RWPE1 (cell line): ENCODE data around the gene NUTM1.

ENCODE experiments used
- CTCF ChIA-PET: fragments of 350-600 bp; sonication (Branson Sonifier 250); formaldehyde crosslinking; extraction: SDS; loops from one replicate; lab custom pipeline; 2021; lab: Yijun Ruan, JAX
- POLR2A ChIA-PET: fragments of 400-600 bp; formaldehyde crosslinking; extraction: SDS; loops from one replicate; lab custom pipeline; 2020; ENCODE audit warnings: antibody characterized with exemption; ENCODE audit not compliant: low non-redundant PET; lab: Yijun Ruan, JAX
- DNase-seq: peaks from one replicate; pipeline ENCODE4 v3.0.0; 2012; ENCODE audit warnings: low spot score
- H3K27ac ChIP-seq: fragments of 450-650 bp; 2 replicates; pipeline ENCODE4 v1.5.1; 2017
- TF ChIP-seq, protein P1 (sequence below): fragments of 450-650 bp; conservative IDR thresholded peaks from 2 replicates; pipeline ENCODE4 v1.5.1; 2017; ENCODE audit warnings: low read depth, mild to moderate bottlenecking

NUTM1 gene

DNA sequence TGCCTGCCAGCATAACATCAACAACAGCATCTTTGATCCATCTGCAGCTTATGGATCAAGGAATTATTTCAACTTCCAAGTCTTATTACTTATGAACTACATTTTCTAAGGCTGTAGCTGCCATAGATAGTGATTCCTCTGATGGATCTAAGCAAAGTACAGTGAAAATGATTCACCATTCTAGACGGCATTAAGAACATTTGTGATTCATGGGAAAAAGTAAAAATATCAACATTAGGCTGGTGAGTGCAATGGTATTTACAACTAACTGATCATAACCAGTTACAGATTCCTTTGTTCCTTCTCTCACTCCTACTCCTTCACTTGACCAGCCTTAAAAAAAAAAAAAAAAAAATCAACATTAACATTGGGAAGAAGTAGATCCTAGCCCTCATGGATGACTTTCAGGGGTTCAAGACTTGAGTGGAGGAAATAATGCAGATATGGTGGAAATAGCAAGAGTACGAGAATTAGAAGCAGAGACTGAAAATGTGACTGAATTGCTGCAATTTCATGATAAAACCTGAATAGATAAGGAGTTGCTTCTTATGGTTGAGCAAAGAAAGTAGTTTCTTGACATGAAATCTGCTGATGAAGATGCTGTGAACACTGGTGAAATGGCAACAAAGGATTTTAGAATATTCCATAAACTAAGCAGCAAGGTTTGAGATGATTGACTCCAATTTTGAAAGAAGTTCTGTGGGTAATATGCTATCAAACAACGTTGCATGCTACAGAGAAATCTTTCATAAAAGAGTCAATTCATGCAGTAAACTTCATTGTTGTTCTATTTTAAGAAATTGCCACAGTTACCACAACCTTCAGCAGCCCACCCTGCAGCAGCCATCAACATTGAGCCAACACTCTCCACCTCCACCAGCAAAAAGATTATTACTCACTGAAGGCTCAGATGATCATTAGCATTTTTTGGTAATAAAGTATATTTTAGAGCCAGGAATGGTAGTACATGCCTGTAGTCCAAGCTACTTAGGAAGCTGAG, 28.3 kb upstream of the NUTM1 start:
- H3K27ac ChIP-seq: no peak overlapping the region
- POLR2A ChIA-PET: no interaction called here
- TF ChIP-seq, protein P1, sequence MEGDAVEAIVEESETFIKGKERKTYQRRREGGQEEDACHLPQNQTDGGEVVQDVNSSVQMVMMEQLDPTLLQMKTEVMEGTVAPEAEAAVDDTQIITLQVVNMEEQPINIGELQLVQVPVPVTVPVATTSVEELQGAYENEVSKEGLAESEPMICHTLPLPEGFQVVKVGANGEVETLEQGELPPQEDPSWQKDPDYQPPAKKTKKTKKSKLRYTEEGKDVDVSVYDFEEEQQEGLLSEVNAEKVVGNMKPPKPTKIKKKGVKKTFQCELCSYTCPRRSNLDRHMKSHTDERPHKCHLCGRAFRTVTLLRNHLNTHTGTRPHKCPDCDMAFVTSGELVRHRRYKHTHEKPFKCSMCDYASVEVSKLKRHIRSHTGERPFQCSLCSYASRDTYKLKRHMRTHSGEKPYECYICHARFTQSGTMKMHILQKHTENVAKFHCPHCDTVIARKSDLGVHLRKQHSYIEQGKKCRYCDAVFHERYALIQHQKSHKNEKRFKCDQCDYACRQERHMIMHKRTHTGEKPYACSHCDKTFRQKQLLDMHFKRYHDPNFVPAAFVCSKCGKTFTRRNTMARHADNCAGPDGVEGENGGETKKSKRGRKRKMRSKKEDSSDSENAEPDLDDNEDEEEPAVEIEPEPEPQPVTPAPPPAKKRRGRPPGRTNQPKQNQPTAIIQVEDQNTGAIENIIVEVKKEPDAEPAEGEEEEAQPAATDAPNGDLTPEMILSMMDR: no peak
- CTCF ChIA-PET: interaction anchor here (0.7 to 1.0 kb wide), 3 partner anchors 14 to 58 kb away, joined by 4 to 6 read pairs (median 4); no protein-coding TSS in a partner anchor
- no peak for DNase-seq

DNA sequence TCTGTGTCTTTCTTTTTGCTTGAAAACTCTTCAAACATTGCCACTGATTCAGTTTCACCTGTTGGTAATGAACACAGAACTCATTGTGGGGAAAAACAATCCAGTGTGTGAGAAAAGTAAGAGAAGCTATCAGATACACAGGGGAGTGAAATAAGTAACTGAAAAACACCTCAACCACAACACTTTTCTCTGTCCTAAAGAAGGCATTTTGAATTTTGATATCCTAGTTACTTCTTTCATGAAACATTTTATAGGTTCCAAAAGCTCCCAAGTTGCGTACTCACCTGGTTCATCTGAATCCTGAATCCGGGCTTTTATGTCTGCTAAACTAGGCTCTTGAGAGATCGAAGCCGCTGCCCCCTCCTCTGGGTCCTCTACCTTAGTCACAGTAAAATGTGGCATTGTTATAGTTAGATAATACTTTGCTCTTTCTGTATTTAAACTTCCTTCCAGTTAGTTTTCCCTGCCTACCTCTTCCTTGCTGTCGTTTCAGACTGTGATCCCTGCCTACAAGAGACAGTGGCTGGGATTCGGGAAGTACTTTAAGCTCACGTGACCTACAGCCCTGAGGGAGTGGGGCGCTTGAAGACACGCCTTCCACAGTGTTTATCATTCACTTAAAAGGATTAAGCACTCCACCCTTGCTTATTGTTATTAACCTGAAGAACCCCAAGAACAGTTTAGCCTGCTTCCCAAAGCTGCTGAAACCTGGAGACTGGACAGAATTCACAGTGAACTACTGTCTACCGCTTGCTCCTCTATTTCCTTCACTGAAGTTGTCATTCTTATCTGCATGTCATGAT, 24.6 kb upstream of the NUTM1 start:
- TF ChIP-seq, protein P1: no peak
- CTCF ChIA-PET: interaction anchor here (0.7 kb wide), 2 partner anchors 49 to 132 kb away, joined by 3 read pairs; no protein-coding TSS in a partner anchor
- H3K27ac ChIP-seq: peak overlapping the region; percentile 40; the same call in 1 of the 2 replicates
- DNase-seq: peak; percentile 83
- POLR2A ChIA-PET: no interaction called here

DNA sequence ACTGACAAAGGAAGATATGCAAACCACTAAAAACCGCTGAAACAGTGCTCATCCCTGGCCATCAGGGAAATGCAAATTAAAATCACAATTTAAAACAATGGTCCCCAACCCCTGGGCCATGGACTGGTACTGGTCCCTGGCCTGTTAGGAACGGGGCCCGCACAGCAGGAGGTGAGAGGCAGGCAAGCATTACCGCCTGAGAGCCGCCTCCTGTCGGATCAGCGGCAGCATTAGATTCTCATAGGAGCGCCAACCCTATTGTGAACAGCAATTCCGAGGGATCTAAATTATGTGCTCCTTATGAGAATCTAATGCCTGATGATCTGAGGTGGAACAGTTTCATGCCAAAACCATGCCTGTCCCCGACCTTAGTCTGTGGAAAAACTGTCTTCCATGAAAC, 19.9 kb upstream of the NUTM1 start:
- no peak overlapping the region for H3K27ac ChIP-seq
- TF ChIP-seq, protein P1: no peak
- no peak for DNase-seq
- ChIA-PET CTCF (no interaction called here), POLR2A (no interaction called here)

DNA sequence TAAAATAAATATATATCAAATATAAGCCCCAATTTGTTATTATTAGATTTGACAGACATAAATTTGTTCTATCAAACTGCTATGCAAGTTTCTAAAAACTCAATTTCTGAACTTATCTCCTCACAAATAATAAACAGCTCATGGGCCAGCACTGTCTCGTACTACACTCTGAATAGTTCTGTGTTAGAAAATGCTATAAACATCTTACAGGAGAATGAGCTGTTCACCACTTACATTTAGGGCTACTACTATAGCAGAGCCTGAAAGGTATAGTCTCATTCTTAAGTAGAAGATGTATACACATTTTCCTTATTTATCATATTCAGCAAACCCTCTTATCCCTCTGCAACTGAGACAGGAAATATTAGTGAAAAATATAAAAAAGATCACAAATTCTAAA, 18.2 kb upstream of the NUTM1 start:
- POLR2A ChIA-PET: no interaction called here
- TF ChIP-seq, protein P1: no peak
- H3K27ac ChIP-seq: no peak overlapping the region
- CTCF ChIA-PET: interaction anchor here (0.7 to 1.0 kb wide), 2 partner anchors 43 kb away, joined by 3 to 5 read pairs; no protein-coding TSS in a partner anchor
- DNase-seq: no peak

DNA sequence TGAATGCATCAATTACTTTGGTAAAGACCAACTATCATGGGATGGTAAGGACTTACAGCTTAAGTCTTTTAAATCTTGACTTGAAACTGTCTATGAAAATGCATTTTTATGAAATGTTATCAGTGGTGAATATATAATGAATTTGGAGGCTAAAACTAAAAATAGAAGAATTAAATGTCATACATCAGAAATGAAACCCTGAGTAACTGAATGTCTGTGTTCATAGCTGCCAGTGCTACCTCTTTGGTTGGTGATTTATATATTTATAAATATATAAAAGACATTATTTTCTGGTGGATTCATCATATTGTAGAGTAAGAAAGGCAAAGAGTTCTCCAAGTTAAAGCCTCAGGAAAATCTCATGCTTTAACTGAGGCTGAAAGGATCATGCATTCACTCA, 17.7 kb upstream of the NUTM1 start:
- CTCF ChIA-PET: interaction anchor here (0.6 to 0.7 kb wide), 2 partner anchors 43 to 559 kb away, joined by 3 to 5 read pairs; no protein-coding TSS in a partner anchor
- TF ChIP-seq, protein P1: no peak
- no peak for DNase-seq
- H3K27ac ChIP-seq: no peak overlapping the region
- POLR2A ChIA-PET: no interaction called here

DNA sequence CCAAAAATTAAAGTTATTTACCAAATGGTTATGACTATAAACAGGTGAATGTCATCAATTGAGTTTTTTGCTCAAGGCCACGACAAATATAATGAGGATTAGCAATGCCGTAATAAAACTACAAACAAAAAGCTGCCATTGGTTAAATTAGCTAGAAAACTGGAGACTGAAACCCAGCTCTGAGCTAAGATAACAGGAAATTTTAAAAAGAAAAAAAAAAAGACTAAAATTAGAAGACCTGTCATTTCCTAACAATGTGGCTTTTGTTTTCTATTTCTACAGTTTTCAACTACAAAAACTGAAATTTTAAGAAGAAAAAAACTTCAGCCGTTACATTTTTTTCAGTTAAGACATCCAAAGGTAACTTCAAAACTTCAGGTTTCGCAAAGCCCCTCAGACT, 15.2 kb upstream of the NUTM1 start:
- POLR2A ChIA-PET: no interaction called here
- CTCF ChIA-PET: interaction anchor here (0.8 kb wide), 1 partner anchor 227 kb away, joined by 3 read pairs; no protein-coding TSS in a partner anchor
- TF ChIP-seq, protein P1: no peak
- no peak overlapping the region for H3K27ac ChIP-seq
- DNase-seq: no peak
